Measurements from ENCODE around the gene B3GALT5. TPM values are rescaled to one million over a fixed set of nuclear protein-coding genes. Genes with fewer than 3 reads are reported as not detected.

The B3GALT5 gene
- total RNA-seq, 1 experiment from 2014 or later: 0.48 TPM

- no peak for DNase-seq (ENCODE audit: low spot score)
These were observed 32.6 kb downstream of the B3GALT5 start for GRCh38 chr21:39645331-39645730.

- DNase-seq (ENCODE audit: low spot score): peak; percentile 92
These were observed 34.7 kb downstream of the B3GALT5 start for GRCh38 chr21:39647476-39647875.

- DNase-seq (ENCODE audit: low spot score): no peak
These were observed 36.1 kb downstream of the B3GALT5 start for GRCh38 chr21:39648879-39649278.

- DNase-seq (ENCODE audit: low spot score): no peak
These were observed 36.8 kb downstream of the B3GALT5 start for GRCh38 chr21:39649526-39649925.

GRCh38 chr21:39650306-39650705 lies 37.6 kb downstream of the B3GALT5 start:
- DNase-seq (ENCODE audit: low spot score): no peak

- DNase-seq (ENCODE audit: low spot score): no peak
These were observed 38.1 kb downstream of the B3GALT5 start for GRCh38 chr21:39650801-39651200.

- no peak for DNase-seq (ENCODE audit: low spot score)
These were observed 38.5 kb downstream of the B3GALT5 start for GRCh38 chr21:39651206-39651605.

GRCh38 chr21:39654951-39655350 lies 42.2 kb downstream of the B3GALT5 start:
- DNase-seq (ENCODE audit: low spot score): no peak

GRCh38 chr21:39655589-39655988 lies 42.8 kb downstream of the B3GALT5 start:
- DNase-seq (ENCODE audit: low spot score): no peak

GRCh38 chr21:39656209-39656608 lies 43.5 kb downstream of the B3GALT5 start:
- no peak for DNase-seq (ENCODE audit: low spot score)

GRCh38 chr21:39657091-39657689 lies 44.5 kb downstream of the B3GALT5 start:
- DNase-seq (ENCODE audit: low spot score): no peak

GRCh38 chr21:39658066-39658465 lies 45.3 kb downstream of the B3GALT5 start:
- no peak for DNase-seq (ENCODE audit: low spot score)

- DNase-seq (ENCODE audit: low spot score): no peak
These were observed 46.5 kb downstream of the B3GALT5 start for GRCh38 chr21:39659070-39659815.

GRCh38 chr21:39660191-39660980 lies 47.6 kb downstream of the B3GALT5 start:
- peak; percentile 89 for DNase-seq (ENCODE audit: low spot score)

- DNase-seq (ENCODE audit: low spot score): no peak
These were observed 48.4 kb downstream of the B3GALT5 start for GRCh38 chr21:39661121-39661520.

GRCh38 chr21:39661740-39662139 lies 49.0 kb downstream of the B3GALT5 start:
- DNase-seq (ENCODE audit: low spot score): no peak

GRCh38 chr21:39662411-39662953 lies 49.7 kb downstream of the B3GALT5 start:
- DNase-seq (ENCODE audit: low spot score): no peak

- DNase-seq (ENCODE audit: low spot score): no peak
These were observed 50.3 kb downstream of the B3GALT5 start for GRCh38 chr21:39663066-39663465.

- no peak for DNase-seq (ENCODE audit: low spot score)
These were observed 51.2 kb downstream of the B3GALT5 start for GRCh38 chr21:39663742-39664492.

- no peak for DNase-seq (ENCODE audit: low spot score)
These were observed 51.8 kb downstream of the B3GALT5 start for GRCh38 chr21:39664586-39664985.

- DNase-seq (ENCODE audit: low spot score): no peak
These were observed 53.3 kb downstream of the B3GALT5 start for GRCh38 chr21:39666026-39666425.

Data from A172 (cell line).